Measurements from ENCODE around the gene SOX6. TPM values are rescaled to one million over a fixed set of nuclear protein-coding genes. Genes with fewer than 3 reads are reported as not detected.

The SOX6 gene
- 10 to 100 TPM in 1 of 4 donors, 1 to 10 TPM in 3; 1.6 to 22.7 (median 6.9) TPM for total RNA-seq

DNA sequence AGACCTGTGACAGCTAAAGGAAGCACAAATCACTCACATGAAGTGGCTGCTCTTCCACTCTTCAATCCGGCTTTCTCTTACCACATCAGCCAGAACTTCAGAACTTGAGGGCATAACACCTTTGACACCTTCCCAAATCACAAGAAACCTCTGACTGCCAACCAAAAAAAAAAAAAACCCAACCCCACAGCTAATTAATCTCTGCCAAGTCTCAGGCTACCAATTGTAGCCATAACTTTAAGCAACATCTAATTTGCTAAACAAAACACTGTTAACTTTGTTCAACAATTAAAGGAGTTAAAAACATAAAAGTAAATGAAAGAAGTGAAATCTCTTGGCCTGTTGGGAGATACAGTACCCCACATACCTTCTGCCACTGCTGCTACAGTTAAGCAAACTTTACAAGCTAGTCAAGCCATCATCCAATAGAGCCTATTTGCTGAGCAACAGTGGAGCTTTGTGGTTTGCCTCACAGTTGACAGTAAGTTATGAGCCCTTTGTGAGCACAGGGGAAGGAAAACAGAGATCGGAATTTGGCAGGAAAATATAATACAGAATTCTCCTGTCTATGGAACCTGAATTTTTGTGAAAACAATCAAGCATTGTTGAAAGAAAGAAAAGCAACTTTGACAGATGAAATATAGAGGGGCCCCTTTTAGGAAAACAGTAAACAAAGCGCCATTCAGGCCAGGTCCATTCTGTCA lies at the start of gene SOX6:
SOX6 (minus strand) TSS at position 490 of the 704 bp plus-strand sequence. CDS start 15,298 bp downstream, outside the sequence.
- Histone ChIP-seq H3K27ac (no peak within 1 kb of the TSS), H3K36me3 (no peaks in the 10 kb centered on the region), H3K4me1 (peaks cover 0 to 12% (median 0%) of the 10 kb centered on the region in 4 donors), H3K9me3 (no peaks in the 10 kb centered on the region), H3K4me3 (no peak within 1 kb of the TSS), H3K27me3 (no peaks in the 10 kb centered on the region)
- 48 to 56% methylated on average over 3 of the region's 3 CpGs for WGBS, 2 donors (ENCODE audit: low coverage in 1 of 2)
- no peak for DNase-seq
- intact Hi-C loops (cut with DNase I; ENCODE audit: low total_unique reads) (no loop called here), in situ Hi-C loops (cut with MboI; ENCODE audit: low pct_ligation_motif_present in 1 of 4, low pct_unique_long_range_greater_than_20kb in 1 of 4, low sequenced_read_pairs in 3 of 4) (no loop called here)
- TF ChIP-seq POLR2AphosphoS5 (IDR thresholded peaks at IDR 0.05), result no peak
- TF ChIP-seq POLR2A (IDR thresholded peaks at IDR 0.05), result no peak
- no peak for TF ChIP-seq EP300 (IDR thresholded peaks at IDR 0.05; ENCODE audit: low read depth)
- no peak for TF ChIP-seq CTCF (IDR thresholded peaks at IDR 0.05)

DNA sequence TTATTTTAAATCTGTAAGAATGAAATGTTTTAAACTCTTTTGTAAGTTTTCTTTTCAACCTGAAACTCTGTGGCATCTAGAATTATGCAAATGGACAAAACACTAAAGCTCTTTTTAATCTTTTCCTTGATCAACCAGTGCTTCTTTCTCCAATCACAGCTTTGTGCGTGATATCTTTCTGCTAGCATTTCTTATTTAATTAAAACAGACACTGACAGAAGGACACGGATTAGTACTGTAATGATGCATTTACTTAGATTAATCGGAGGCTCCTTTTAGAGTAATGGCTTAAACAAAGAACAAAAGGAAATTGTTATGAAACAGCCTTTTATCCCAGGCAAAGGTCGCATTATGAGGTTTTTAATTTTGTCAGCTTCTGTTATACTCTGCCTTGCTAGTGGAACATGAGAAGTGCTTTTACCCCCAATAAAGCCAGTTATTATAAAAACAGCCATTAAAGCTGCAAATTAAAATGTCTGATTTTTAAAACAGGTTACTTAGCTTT lies 48.5 kb upstream of the SOX6 start:
- no peak for DNase-seq
- no peaks in the 10 kb centered on the region for H3K9me3 ChIP-seq
- no peak overlapping the region for H3K27ac ChIP-seq
- H3K4me1 ChIP-seq, result peaks cover 0 to 23% (median 7%) of the 10 kb centered on the region in 4 donors
- no peak overlapping the region for H3K4me3 ChIP-seq
- no peaks in the 10 kb centered on the region for H3K36me3 ChIP-seq
- TF ChIP-seq POLR2AphosphoS5 (IDR thresholded peaks at IDR 0.05), result no peak
- no peak for TF ChIP-seq POLR2A (IDR thresholded peaks at IDR 0.05)
- TF ChIP-seq CTCF (IDR thresholded peaks at IDR 0.05), result no peak
- no peak for TF ChIP-seq EP300 (IDR thresholded peaks at IDR 0.05; ENCODE audit: low read depth)
- intact Hi-C loops (cut with DNase I; ENCODE audit: low total_unique reads), result no loop called here
- in situ Hi-C loops (cut with MboI; ENCODE audit: low pct_ligation_motif_present in 1 of 4, low pct_unique_long_range_greater_than_20kb in 1 of 4, low sequenced_read_pairs in 3 of 4), result no loop called here
- WGBS, 2 donors (ENCODE audit: low coverage in 1 of 2), result 50 to 58% methylated on average over 4 of the region's 4 CpGs
- H3K27me3 ChIP-seq, result no peaks in the 10 kb centered on the region

DNA sequence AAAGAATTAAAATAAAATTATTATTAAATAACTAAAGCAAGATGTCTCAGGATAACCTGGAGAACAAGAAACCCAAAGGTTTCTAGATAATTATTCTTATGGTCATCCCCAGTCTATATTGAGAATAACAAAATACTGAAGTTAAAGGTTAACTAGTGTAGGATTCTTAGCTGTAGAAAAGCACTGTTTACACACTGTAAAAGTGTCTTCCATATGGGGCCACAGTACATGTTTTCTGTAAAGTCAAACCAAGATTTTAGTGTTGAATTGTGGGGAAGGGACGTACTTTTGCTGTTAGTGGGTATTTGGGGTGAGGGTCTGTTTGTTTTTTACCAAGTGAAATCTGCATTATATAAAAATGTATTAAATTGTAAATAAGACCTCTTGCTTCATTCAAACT lies 47.5 kb upstream of the SOX6 start:
- WGBS, 2 donors (ENCODE audit: low coverage in 1 of 2), result 14 to 29% methylated on average over 1 of the region's 1 CpG
- no peaks in the 10 kb centered on the region for H3K9me3 ChIP-seq
- TF ChIP-seq POLR2AphosphoS5 (IDR thresholded peaks at IDR 0.05), result no peak
- TF ChIP-seq EP300 (IDR thresholded peaks at IDR 0.05; ENCODE audit: low read depth), result no peak
- TF ChIP-seq POLR2A (IDR thresholded peaks at IDR 0.05), result no peak
- no peak for TF ChIP-seq CTCF (IDR thresholded peaks at IDR 0.05)
- H3K4me1 ChIP-seq, result peaks cover 0 to 23% (median 7%) of the 10 kb centered on the region in 4 donors
- no peaks in the 10 kb centered on the region for H3K36me3 ChIP-seq
- in situ Hi-C loops (cut with MboI; ENCODE audit: low pct_ligation_motif_present in 1 of 4, low pct_unique_long_range_greater_than_20kb in 1 of 4, low sequenced_read_pairs in 3 of 4) (no loop called here), intact Hi-C loops (cut with DNase I; ENCODE audit: low total_unique reads) (no loop called here)
- no peak overlapping the region for H3K4me3 ChIP-seq
- H3K27ac ChIP-seq, result no peak overlapping the region
- DNase-seq, result no peak
- no peaks in the 10 kb centered on the region for H3K27me3 ChIP-seq

DNA sequence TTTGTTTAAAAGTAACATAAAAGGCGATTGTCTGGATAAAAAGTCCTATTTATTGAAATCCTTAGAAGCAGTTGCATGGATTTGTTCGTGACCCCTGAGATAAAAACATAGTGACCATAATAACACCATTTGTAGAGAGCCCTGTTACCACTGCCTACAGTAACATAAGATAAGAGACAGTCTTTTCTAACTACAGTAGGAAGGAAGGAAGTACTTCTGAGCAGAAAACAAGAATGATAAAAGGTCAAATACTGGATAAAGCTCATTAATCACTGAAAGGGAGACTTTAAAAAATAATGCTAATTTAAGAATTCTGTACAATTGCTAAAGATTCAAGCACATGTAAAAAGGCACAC lies 47.1 kb upstream of the SOX6 start:
- in situ Hi-C loops (cut with MboI; ENCODE audit: low pct_ligation_motif_present in 1 of 4, low pct_unique_long_range_greater_than_20kb in 1 of 4, low sequenced_read_pairs in 3 of 4), result no loop called here

More for the DNA sequence above, 47.1 kb upstream of the SOX6 start:
- no peak overlapping the region for H3K4me3 ChIP-seq
- H3K9me3 ChIP-seq, result no peaks in the 10 kb centered on the region
- no peaks in the 10 kb centered on the region for H3K27me3 ChIP-seq
- intact Hi-C loops (cut with DNase I; ENCODE audit: low total_unique reads), result no loop called here
- TF ChIP-seq EP300 (IDR thresholded peaks at IDR 0.05; ENCODE audit: low read depth) (no peak), CTCF (IDR thresholded peaks at IDR 0.05) (no peak), POLR2AphosphoS5 (IDR thresholded peaks at IDR 0.05) (no peak)
- H3K27ac ChIP-seq, result no peak overlapping the region
- no peak for DNase-seq
- H3K4me1 ChIP-seq, result peaks cover 0 to 23% (median 7%) of the 10 kb centered on the region in 4 donors
- H3K36me3 ChIP-seq, result no peaks in the 10 kb centered on the region
- WGBS, 2 donors (ENCODE audit: low coverage in 1 of 2), result 50 to 57% methylated on average over 2 of the region's 2 CpGs
